K562 (cell line): ENCODE measurements around the gene HPS1. TPM values are rescaled to one million over a fixed set of nuclear protein-coding genes. Genes with fewer than 3 reads are reported as not detected.

ENCODE experiments used
- ATAC-seq: fragments of 200-7000 bp; cut with Tn5 transposase; 3 replicates; pipeline ENCODE4 v1.9.1; 2020; ENCODE audit warnings: moderate library complexity
- BruUV-seq: library from RNA; stranded (reverse); fragments of 400-500 nt; replicated peaks from 2 replicates; lab custom pipeline; 2021; lab: Mats Ljungman, UMichigan
- CTCF ChIA-PET: fragments of 300-600 bp; formaldehyde crosslinking; extraction: SDS; loops from one replicate; lab custom pipeline; 2021; ENCODE audit warnings: low intra/inter-chr PET ratio; lab: Yijun Ruan, JAX
- POLR2A ChIA-PET: fragments of 300-600, 350-650 bp; sonication (Branson Sonifier 250); formaldehyde crosslinking; extraction: SDS; loops from one replicate; lab custom pipeline; 2021; ENCODE audit warnings: antibody characterized with exemption, inconsistent platforms; lab: Yijun Ruan, JAX
- DNase-seq, 4 experiments: peaks; one replicate each; pipeline versions ENCODE4 v3.0.0 to v3.0.0-alpha.2; 2011 to 2018; ENCODE audit warnings: low spot score in 3 of 4, mixed read lengths in 3 of 4; ENCODE audit errors: extremely low read depth in 1 of 4
- FAIRE-seq: peaks from 2 replicates; lab custom pipeline; 2011; peaks lifted over from hg19 to GRCh38; lab: Jason Lieb, UNC
- H2AFZ ChIP-seq: 2 replicates; pipeline ENCODE4 v1.6.0; 2011; ENCODE audit warnings: low read depth, low read length, control low read depth, inconsistent platforms
- H3K27ac ChIP-seq: fragments of 200-600 bp; 3 replicates; pipeline ENCODE4 v1.8.0; 2011; ENCODE audit warnings: low read depth, mild to moderate bottlenecking, control low read depth, inconsistent platforms, low read length, moderate library complexity, mixed read lengths; ENCODE audit errors: extremely low read depth
- H3K27me3 ChIP-seq, 2 experiments: fragments of 300-600 bp in 1 of 2; 2 replicates in 1 of 2; 3 replicates in 1 of 2; pipeline versions ENCODE4 v1.6.0 to v1.8.0; 2011; ENCODE audit warnings: inconsistent platforms in 2 of 2, low read length in 2 of 2, mild to moderate bottlenecking in 1 of 2, mixed read lengths in 1 of 2, moderate library complexity in 1 of 2; ENCODE audit not compliant: control insufficient read depth in 2 of 2, insufficient read depth in 2 of 2
- H3K36me3 ChIP-seq: fragments of 300-600 bp; 3 replicates; pipeline ENCODE4 v1.8.0; 2011; ENCODE audit warnings: mild to moderate bottlenecking, low read length, inconsistent platforms; ENCODE audit not compliant: control insufficient read depth, insufficient read depth
- H3K4me1 ChIP-seq, 2 experiments: fragments of 200-600 bp in 1 of 2; replicated peaks in 1 of 2; 2 replicates in 1 of 2; 3 replicates in 1 of 2; pipeline versions ENCODE4 v1.5.1 to v1.8.0; 2011; ENCODE audit warnings: inconsistent platforms in 2 of 2, low read length in 2 of 2, mild to moderate bottlenecking in 1 of 2, mixed read lengths in 1 of 2, moderate library complexity in 1 of 2; ENCODE audit not compliant: control insufficient read depth in 2 of 2, insufficient read depth in 2 of 2
- H3K4me2 ChIP-seq: 2 replicates; pipeline ENCODE4 v1.6.1; 2011; ENCODE audit warnings: low read length, control low read depth, inconsistent platforms, mixed read lengths; ENCODE audit not compliant: insufficient read depth
- H3K4me3 ChIP-seq: fragments of 200-600 bp; sonication (generic), shearing (Covaris generic); 2 replicates; pipeline ENCODE4 v1.5.1; 2016; ENCODE audit warnings: control low read depth, inconsistent platforms
- H3K79me2 ChIP-seq: fragments of 200-600 bp; 3 replicates; pipeline ENCODE4 v1.8.0; 2011; ENCODE audit warnings: low read length, inconsistent platforms; ENCODE audit not compliant: control insufficient read depth, insufficient read depth
- H3K9ac ChIP-seq, 2 experiments: 2 replicates each; pipeline versions ENCODE4 v1.6.0 to v1.6.1; 2011; ENCODE audit warnings: low read depth in 2 of 2, low read length in 2 of 2, control low read depth in 1 of 2, inconsistent platforms in 1 of 2, mild to moderate bottlenecking in 1 of 2, mixed read lengths in 1 of 2; ENCODE audit not compliant: insufficient read depth in 1 of 2
- H3K9me1 ChIP-seq: one replicate; pipeline ENCODE4 v1.6.0; 2011; ENCODE audit warnings: inconsistent platforms, mild to moderate bottlenecking, low read length, moderate library complexity; ENCODE audit not compliant: control insufficient read depth, insufficient read depth
- H3K9me3 ChIP-seq: replicated peaks from 2 replicates; pipeline ENCODE4 v1.5.1; 2011; ENCODE audit warnings: low read depth, low read length, inconsistent platforms; ENCODE audit not compliant: control insufficient read depth, insufficient read depth
- H4K20me1 ChIP-seq: replicated peaks from 2 replicates; pipeline ENCODE4 v1.6.1; 2011; ENCODE audit warnings: low read length, inconsistent platforms, mixed read lengths; ENCODE audit not compliant: control insufficient read depth, insufficient read depth
- CAMTA2 ChIP-seq: fragments of 250-450 bp; sonication (Bioruptor Pico); conservative IDR thresholded peaks from 2 replicates; pipeline ENCODE4 v1.5.1; 2022
- EP300 ChIP-seq: IDR thresholded peaks from 2 replicates; pipeline ENCODE4 v1.6.1; 2012; ENCODE audit warnings: low read length, improper control_type of control experiment
- FOXJ3 ChIP-seq: sonication (generic); formaldehyde crosslinking; IDR thresholded peaks from 2 replicates; pipeline ENCODE4 v1.4.0; 2020; ENCODE audit warnings: mild to moderate bottlenecking, missing genetic modification reagents
- GMEB1 ChIP-seq: fragments of 250-450 bp; sonication (Bioruptor Pico); IDR thresholded peaks from 2 replicates; pipeline ENCODE4 v1.4.0; 2020; ENCODE audit warnings: mild to moderate bottlenecking
- HDGF ChIP-seq: fragments of 450-650 bp; IDR thresholded peaks from 2 replicates; pipeline ENCODE4 v1.6.1; 2016
- HES1 ChIP-seq: fragments of 450-650 bp; IDR thresholded peaks from 2 replicates; pipeline ENCODE4 v1.6.1; 2016; ENCODE audit warnings: low read depth, mild to moderate bottlenecking, moderate library complexity
- KAT7 ChIP-seq: sonication (generic); formaldehyde crosslinking; IDR thresholded peaks from 2 replicates; pipeline ENCODE4 v1.8.0; 2022; ENCODE audit warnings: missing genetic modification reagents, mild to moderate bottlenecking, borderline replicate concordance
- KDM1A ChIP-seq, 2 experiments: fragments of 450-650 bp; IDR thresholded peaks; 2 replicates each; pipeline ENCODE4 v1.6.1; 2016; ENCODE audit warnings: mild to moderate bottlenecking in 2 of 2
- POLR3G ChIP-seq: IDR thresholded peaks from 2 replicates; pipeline ENCODE4 v1.6.1; 2011; ENCODE audit not compliant: insufficient read length, insufficient replicate concordance; ENCODE audit errors: extremely low read depth
- SREBF1 ChIP-seq: fragments of 150-350 bp; IDR thresholded peaks from 2 replicates; pipeline ENCODE4 v1.6.1; 2014; ENCODE audit warnings: antibody characterized with exemption, low read depth, low read length, borderline replicate concordance
- ZC3H11A ChIP-seq: IDR thresholded peaks from 2 replicates; pipeline ENCODE4 v1.6.1; 2012; ENCODE audit warnings: low read depth, low read length, improper control_type of control experiment
- ZNF609 ChIP-seq: sonication (generic); formaldehyde crosslinking; IDR thresholded peaks from 2 replicates; pipeline ENCODE4 v1.8.1; 2023; ENCODE audit warnings: missing genetic modification reagents, mild to moderate bottlenecking, borderline replicate concordance
- ZSCAN32 ChIP-seq: fragments of 450-650 bp; formaldehyde crosslinking; IDR thresholded peaks from 2 replicates; pipeline ENCODE4 v1.4.0; 2020; ENCODE audit warnings: mild to moderate bottlenecking, moderate library complexity
- WGBS: fragments of 100-300 bp; shearing (Covaris generic); methylation state at CpG from one replicate; pipeline ENCODE4 v1.1.6; 2016; ENCODE audit warnings: low coverage, mixed read lengths; ENCODE audit not compliant: insufficient coverage; ENCODE audit errors: missing lambda C conversion rate; 5-methylcytosine and 5-hydroxymethylcytosine counted together
- in situ Hi-C: fragments of 300-500 bp; cut with MboI; formaldehyde crosslinking; loops from 4 replicates; pipeline ENCODE4 v1.15.0; 2018; ENCODE audit warnings: inconsistent platforms, mixed read lengths
- intact Hi-C: fragments of 100-400 bp; cut with micrococcal nuclease; formaldehyde crosslinking; loops from 2 replicates; pipeline ENCODE4 v1.14.2; 2022
- polyA plus RNA-seq, 8 experiments: library from polyadenylated mRNA; depleted of rRNA in 4 of 8; stranded (reverse) in 5 of 8; unstranded in 3 of 8; fragments of >200 nt; fragmentation: Nextera tagmentation in 2 of 8; fragmentation: Illumina TruSeq in 1 of 8; extraction: Ambion mirVana in 2 of 8; extraction: Trizol in 1 of 8; gene quantifications; 2 replicates each; pipeline versions ENCODE4 v1.2.1 to v1.2.3, GENCODE V29; 2011 to 2014; ENCODE audit warnings: inconsistent platforms in 1 of 8, missing spikeins in 1 of 8
- total RNA-seq, 7 experiments: library from RNA; depleted of rRNA in 6 of 7; stranded (reverse); fragments of >200 nt in 6 of 7; fragmentation: Illumina TruSeq in 2 of 7; extraction: Trizol in 2 of 7; gene quantifications; 2 replicates each; pipeline versions ENCODE4 v1.2.1 to v1.2.3, GENCODE V29; 2011 to 2021; ENCODE audit warnings: low replicate concordance in 1 of 7

Gene HPS1
- total and polyA plus RNA-seq, 9 of the 15 experiments (the other 6 are each of a cell fraction or from before 2014, with no cell fraction given), result 18.1 to 43.6 (median 26.3) TPM

GRCh38 chr10:98411166-98411565 lies 35.6 kb downstream of the HPS1 start:
- POLR2A ChIA-PET, result interaction anchor here (0.6 to 0.9 kb wide), 2 partner anchors 32 to 35 kb away, joined by 3 read pairs; no protein-coding TSS in a partner anchor
- intact Hi-C loops, result no loop called here
- H3K4me1 ChIP-seq, result peaks cover 8 to 16% of the 10 kb centered on the region in 2 experiments; a peak in 4 of 5 replicates
- DNase-seq (no peak), FAIRE-seq (no peak), ATAC-seq (no peak)
- H3K4me2 ChIP-seq, result no peak overlapping the region
- no peak overlapping the region for H3K9ac ChIP-seq
- H3K9me3 ChIP-seq, result no peaks in the 10 kb centered on the region
- H2AFZ ChIP-seq, result no peak overlapping the region
- H4K20me1 ChIP-seq, result no peaks in the 10 kb centered on the region
- 0 out of 3 replicates have a peak, but pooled peaks cover 1% of the 10 kb centered on the region for H3K36me3 ChIP-seq
- H3K4me3 ChIP-seq, result no peak overlapping the region
- H3K27me3 ChIP-seq, result no peaks in the 10 kb centered on the region; a peak in 1 of 5 replicates
- 48% methylated on average over 11 of the region's 11 CpGs for WGBS
- no peaks in the 10 kb centered on the region for H3K9me1 ChIP-seq
- no peak overlapping the region for H3K27ac ChIP-seq
- TF ChIP-seq GMEB1 (no peak), HES1 (no peak), ZNF609 (CRISPR knock-in tag) (no peak), KDM1A (IDR thresholded peaks at IDR 0.05) (no peak), SREBF1 (no peak), CAMTA2 (CRISPR knock-in tag) (no peak), HDGF (no peak), FOXJ3 (no peak), ZSCAN32 (CRISPR knock-in tag) (no peak), EP300 (no peak), POLR3G (no peak), KAT7 (CRISPR knock-in tag) (no peak), ZC3H11A (no peak)
- TF ChIP-seq, all 486 proteins: peak for 0
- CTCF ChIA-PET, result no interaction called here
- in situ Hi-C loops, result no loop called here
- no peaks in the 10 kb centered on the region for H3K79me2 ChIP-seq
- no TSS peak for BruUV-seq
